PFSK-1 (cell line): Measurements from ENCODE around the gene MGLL.

Source experiments
- FOXP2 ChIP-seq: optimal IDR thresholded peaks from 2 replicates; pipeline ENCODE3; 2011; ENCODE audit warnings: borderline replicate concordance, control low read depth, inconsistent platforms; ENCODE audit not compliant: insufficient read depth; ENCODE audit errors: extremely low read length, extremely low read depth
- POLR2AphosphoS5 ChIP-seq: IDR thresholded peaks from 2 replicates; pipeline ENCODE4 v1.6.1; 2012; ENCODE audit warnings: low read depth, mild to moderate bottlenecking, control low read depth, low read length, moderate library complexity
- REST ChIP-seq, 2 experiments: IDR thresholded peaks; 2 replicates each; pipeline versions ENCODE4 v1.6.1 to v1.8.0; 2011 to 2012; ENCODE audit warnings: low read depth in 2 of 2, low read length in 2 of 2, control low read depth in 1 of 2, inconsistent platforms in 1 of 2, mild to moderate bottlenecking in 1 of 2, moderate library complexity in 1 of 2; ENCODE audit not compliant: insufficient read depth in 1 of 2
- SIN3A ChIP-seq: IDR thresholded peaks from 2 replicates; pipeline ENCODE4 v1.6.1; 2012; ENCODE audit warnings: mild to moderate bottlenecking, low read length, moderate library complexity, borderline replicate concordance; ENCODE audit not compliant: insufficient read depth
- TAF1 ChIP-seq: IDR thresholded peaks from 2 replicates; pipeline ENCODE4 v1.6.1; 2012; ENCODE audit warnings: low read length, control low read depth, borderline replicate concordance; ENCODE audit not compliant: insufficient read depth

GRCh38 chr3:127720985-127721935 lies 101.1 kb downstream of the MGLL start:
- no peak for TF ChIP-seq POLR2AphosphoS5
- TF ChIP-seq REST (IDR thresholded peaks at IDR 0.05; ENCODE audit: insufficient read depth in 1 of 2, low read depth in 2 of 2, low read length in 2 of 2): no peak
- no peak for TF ChIP-seq TAF1
- TF ChIP-seq SIN3A: no peak
- TF ChIP-seq FOXP2: no peak
